ENCODE results near the gene RAB24.

- TF ChIP-seq, protein P1, sequence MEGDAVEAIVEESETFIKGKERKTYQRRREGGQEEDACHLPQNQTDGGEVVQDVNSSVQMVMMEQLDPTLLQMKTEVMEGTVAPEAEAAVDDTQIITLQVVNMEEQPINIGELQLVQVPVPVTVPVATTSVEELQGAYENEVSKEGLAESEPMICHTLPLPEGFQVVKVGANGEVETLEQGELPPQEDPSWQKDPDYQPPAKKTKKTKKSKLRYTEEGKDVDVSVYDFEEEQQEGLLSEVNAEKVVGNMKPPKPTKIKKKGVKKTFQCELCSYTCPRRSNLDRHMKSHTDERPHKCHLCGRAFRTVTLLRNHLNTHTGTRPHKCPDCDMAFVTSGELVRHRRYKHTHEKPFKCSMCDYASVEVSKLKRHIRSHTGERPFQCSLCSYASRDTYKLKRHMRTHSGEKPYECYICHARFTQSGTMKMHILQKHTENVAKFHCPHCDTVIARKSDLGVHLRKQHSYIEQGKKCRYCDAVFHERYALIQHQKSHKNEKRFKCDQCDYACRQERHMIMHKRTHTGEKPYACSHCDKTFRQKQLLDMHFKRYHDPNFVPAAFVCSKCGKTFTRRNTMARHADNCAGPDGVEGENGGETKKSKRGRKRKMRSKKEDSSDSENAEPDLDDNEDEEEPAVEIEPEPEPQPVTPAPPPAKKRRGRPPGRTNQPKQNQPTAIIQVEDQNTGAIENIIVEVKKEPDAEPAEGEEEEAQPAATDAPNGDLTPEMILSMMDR (IDR thresholded peaks at IDR 0.05; ENCODE audit: low read depth, low read length, poor library complexity, severe bottlenecking) = no peak
- no peak for TF ChIP-seq EZH2phosphoT487 (IDR thresholded peaks at IDR 0.05; ENCODE audit: borderline replicate concordance, low read length)
Observed at GRCh38 chr5:177327539-177328522, 24.3 kb upstream of the RAB24 start.
